IPS-18c (cell line): ENCODE results near the gene RBCK1.

Source experiments
- H3K4me3 ChIP-seq: 2 replicates; pipeline ENCODE4 v1.7.0; 2013; ENCODE audit warnings: low read depth, mild to moderate bottlenecking, low read length, moderate library complexity; ENCODE audit not compliant: insufficient read depth
- H3K9me3 ChIP-seq: one replicate; pipeline ENCODE4 v1.6.1; 2013; ENCODE audit warnings: mild to moderate bottlenecking, low read length, moderate library complexity; ENCODE audit not compliant: control insufficient read depth, insufficient read depth

The RBCK1 gene

GRCh38 chr20:421685-422250 lies 13.7 kb downstream of the RBCK1 start:
- Histone ChIP-seq H3K4me3 (no peak overlapping the region), H3K9me3 (no peaks in the 10 kb centered on the region)

- no peak overlapping the region for H3K4me3 ChIP-seq
- no peaks in the 10 kb centered on the region for H3K9me3 ChIP-seq
Measured at GRCh38 chr20:426566-426965, 18.5 kb downstream of the RBCK1 start.

DNA sequence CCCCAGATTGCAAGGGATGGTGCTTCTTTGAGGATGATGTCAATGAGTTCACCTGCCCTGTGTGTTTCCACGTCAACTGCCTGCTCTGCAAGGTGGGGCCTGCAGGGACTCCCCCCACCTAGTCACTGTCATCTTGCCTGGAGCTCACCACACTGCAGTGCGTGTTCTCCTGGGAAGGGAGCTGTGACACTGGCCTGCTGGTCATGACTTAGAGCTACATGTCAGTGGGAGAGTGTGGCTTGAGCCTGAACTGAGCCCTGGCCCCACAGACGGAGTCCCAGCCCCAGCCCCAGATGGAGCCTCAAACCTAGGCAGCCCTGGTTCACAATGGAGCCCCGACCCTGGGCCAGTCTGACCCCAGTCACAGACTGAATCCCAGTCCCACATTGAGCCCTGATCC lies 19.3 kb downstream of the RBCK1 start:
- Histone ChIP-seq H3K9me3 (no peaks in the 10 kb centered on the region), H3K4me3 (no peak overlapping the region)

GRCh38 chr20:427849-428657 lies 20.0 kb downstream of the RBCK1 start:
- Histone ChIP-seq H3K9me3 (no peaks in the 10 kb centered on the region), H3K4me3 (no peak overlapping the region)

DNA sequence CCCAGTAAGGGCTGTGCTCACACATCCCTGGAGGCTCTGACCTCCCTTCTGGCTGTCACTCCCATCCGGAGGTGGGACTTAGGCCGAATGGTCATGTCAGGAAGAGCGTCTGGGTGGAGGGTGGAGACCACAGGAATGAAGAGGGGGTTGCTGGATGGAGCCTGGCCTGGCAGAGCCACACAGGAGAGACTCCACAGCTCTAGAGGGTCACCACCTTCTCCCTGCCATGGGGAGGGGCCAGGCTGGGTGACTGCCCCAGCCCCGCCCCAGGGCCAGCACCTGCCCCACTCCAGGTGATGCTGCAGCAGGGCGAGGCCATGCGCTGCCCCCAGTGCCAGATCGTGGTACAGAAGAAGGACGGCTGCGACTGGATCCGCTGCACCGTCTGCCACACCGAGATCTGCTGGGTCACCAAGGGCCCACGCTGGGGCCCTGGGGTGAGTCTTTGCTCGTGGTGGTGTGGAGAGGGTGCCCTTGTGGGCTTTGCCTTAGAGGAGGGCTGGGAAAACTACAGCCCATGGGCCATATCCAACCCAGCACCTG lies 20.6 kb downstream of the RBCK1 start:
- Histone ChIP-seq H3K4me3 (no peak overlapping the region), H3K9me3 (no peaks in the 10 kb centered on the region)

- Histone ChIP-seq H3K9me3 (no peaks in the 10 kb centered on the region), H3K4me3 (no peak overlapping the region)
Measured at GRCh38 chr20:430091-430999, 22.2 kb downstream of the RBCK1 start.

GRCh38 chr20:431012-431904 lies 23.2 kb downstream of the RBCK1 start:
- Histone ChIP-seq H3K9me3 (no peaks in the 10 kb centered on the region), H3K4me3 (no peak overlapping the region)

- no peaks in the 10 kb centered on the region for H3K9me3 ChIP-seq
- no peak overlapping the region for H3K4me3 ChIP-seq
Measured at GRCh38 chr20:432208-432607, 24.1 kb downstream of the RBCK1 start.

- H3K9me3 ChIP-seq: no peaks in the 10 kb centered on the region
- no peak overlapping the region for H3K4me3 ChIP-seq
Measured at GRCh38 chr20:432677-433299, 24.7 kb downstream of the RBCK1 start.

DNA sequence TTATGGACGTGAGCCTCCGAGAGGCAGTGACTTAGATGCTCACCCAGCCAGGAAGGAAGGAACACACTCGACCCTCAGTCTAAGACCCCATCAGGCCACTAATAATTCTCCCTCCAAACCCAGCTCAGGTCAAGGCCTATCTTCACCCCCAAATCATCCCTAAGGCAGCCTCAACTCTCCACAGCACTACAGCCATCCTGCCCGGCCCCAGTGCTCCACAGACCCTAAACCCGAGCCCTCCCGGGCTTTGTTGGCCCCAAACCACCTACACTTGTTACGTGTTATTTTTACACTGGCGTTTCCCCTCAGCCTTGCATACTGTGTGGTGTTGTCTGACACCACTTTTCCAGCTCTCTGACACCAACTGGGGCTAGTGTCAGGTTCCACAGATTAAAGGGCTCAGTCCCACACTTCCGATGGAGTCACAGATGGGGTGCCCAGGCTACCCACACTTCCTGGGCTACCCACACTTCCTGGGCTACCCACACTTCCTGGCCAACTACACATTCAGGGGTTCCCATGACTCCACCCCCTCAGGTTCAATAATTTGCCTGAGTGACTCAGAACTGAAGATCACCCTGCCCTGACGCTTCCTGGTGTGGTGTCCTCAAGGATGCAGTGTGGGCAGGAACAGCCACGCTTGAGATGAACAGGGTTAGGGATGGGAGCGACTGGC lies 25.3 kb downstream of the RBCK1 start:
- H3K4me3 ChIP-seq: no peak overlapping the region
- H3K9me3 ChIP-seq: no peaks in the 10 kb centered on the region

- Histone ChIP-seq H3K9me3 (no peaks in the 10 kb centered on the region), H3K4me3 (no peak overlapping the region)
Measured at GRCh38 chr20:434221-434620, 26.1 kb downstream of the RBCK1 start.

DNA sequence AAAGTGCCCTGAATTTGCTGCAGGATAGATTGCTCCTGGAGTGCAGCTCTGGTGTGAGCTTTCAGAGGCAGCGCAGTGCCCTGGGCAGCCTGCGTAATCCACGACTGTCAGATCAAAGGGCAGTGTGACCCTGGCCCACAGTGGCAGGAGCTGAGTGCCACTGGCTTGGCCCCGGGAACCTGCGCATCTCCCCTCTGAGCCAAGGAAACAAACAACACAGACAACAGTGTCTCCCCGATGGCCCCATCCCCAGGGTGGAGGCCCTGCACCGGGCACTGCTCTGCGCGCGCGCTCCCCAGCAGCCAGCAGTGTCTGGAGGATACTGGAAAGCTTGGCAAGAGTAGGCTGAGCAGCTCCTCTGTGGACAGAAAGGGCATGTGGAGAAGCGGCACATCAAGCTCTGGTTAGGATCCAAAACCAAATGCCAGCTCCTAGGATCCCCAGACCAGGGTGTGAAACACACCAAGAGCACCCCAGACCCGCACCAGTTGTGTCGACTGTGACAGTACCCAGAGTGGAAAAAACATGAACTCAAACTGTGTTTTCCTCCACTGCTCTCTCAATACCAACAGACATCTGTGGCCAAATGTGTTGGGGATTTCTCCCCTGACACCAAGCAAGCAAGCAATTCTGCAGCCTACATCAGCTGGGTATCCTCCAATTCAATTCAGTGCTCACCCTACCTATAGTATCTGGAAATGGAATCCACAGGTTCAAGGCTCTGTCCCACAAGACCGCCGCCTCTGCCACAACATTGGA lies 26.7 kb downstream of the RBCK1 start:
- H3K4me3 ChIP-seq: no peak overlapping the region
- H3K9me3 ChIP-seq: no peaks in the 10 kb centered on the region

GRCh38 chr20:435558-435957 lies 27.5 kb downstream of the RBCK1 start:
- Histone ChIP-seq H3K9me3 (no peaks in the 10 kb centered on the region), H3K4me3 (no peak overlapping the region)

DNA sequence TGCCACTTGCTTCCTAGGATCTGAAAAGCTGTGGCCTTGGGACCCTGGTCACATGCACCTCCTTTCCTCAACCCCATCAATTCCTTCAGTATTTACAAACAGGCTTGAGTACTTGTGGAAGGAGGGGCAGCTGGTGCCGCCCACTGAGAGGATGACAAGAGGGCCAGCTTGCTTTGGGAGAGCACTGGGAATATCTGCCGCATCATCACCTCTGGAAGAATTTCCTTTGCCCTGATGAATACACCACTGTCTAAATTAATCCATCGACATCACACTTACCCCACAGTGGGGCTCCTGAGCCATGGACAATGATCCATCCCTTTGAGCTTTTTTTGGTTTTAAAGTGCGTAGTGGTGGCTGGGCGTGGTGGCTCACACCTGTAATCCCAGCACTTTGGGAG lies 28.4 kb downstream of the RBCK1 start:
- Histone ChIP-seq H3K4me3 (no peak overlapping the region), H3K9me3 (no peaks in the 10 kb centered on the region)

DNA sequence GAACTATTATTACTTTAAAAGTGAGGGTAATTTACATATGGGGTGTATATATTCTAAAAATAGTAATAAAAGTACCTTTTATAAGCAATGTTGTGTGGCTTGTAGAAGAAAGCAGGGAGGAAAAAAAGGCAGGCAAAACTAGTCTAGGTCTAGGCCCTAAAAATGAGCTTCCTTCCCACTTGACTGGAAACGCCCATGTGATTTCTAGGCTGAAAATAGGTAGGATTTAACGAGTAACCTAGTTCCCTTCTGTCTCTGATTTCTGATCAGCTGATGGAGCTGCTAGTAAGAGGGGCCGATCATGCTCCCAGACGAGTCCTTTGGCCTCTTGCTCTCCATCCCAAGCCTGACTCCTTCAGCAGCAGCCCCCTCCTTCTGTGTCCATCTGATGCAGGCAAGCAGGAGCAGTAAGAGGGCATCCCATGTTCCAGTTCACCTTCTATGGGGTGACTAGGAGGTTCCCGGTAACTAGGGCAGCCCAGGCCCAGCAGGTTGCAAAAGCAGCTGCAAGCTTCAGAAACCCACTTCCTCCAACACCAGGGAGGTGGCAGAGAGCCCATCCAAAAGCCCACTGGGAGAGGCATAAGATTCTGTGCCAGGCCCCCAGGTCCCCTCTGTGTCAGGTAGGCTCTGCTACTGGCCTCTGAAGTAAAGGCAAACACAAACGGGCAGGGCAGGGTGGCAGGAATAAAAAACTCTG lies 29.8 kb downstream of the RBCK1 start:
- H3K9me3 ChIP-seq: no peaks in the 10 kb centered on the region
- no peak overlapping the region for H3K4me3 ChIP-seq
